Esophagus muscularis mucosa (tissue), 4 donors: ENCODE measurements around the gene CDC6. TPM values are rescaled to one million over a fixed set of nuclear protein-coding genes. Genes with fewer than 3 reads are reported as not detected.

Experiments used
- DNase-seq: peaks from one replicate; pipeline ENCODE4 v3.0.0-alpha.2; 2017; ENCODE audit errors: extremely low spot score
- H3K27ac ChIP-seq, 4 donors: fragments of 200-600 bp; sonication (generic); replicated peaks in 1 of 4; 1 replicate in 3 of 4; 2 replicates in 1 of 4; pipeline ENCODE4 v1.5.1; 2016 to 2019; ENCODE audit warnings: mild to moderate bottlenecking in 1 of 4
- H3K27me3 ChIP-seq, 4 donors: fragments of 200-600 bp; sonication (generic); one replicate each; pipeline versions ENCODE4 v1.5.1 to v1.6.0; 2016 to 2019
- H3K36me3 ChIP-seq, 4 donors: fragments of 200-600 bp; sonication (generic); one replicate each; pipeline ENCODE4 v1.5.1; 2016 to 2019
- H3K4me1 ChIP-seq, 4 donors: fragments of 200-600 bp; sonication (generic); one replicate each; pipeline ENCODE4 v1.5.1; 2016 to 2019
- H3K4me3 ChIP-seq, 4 donors: fragments of 200-600 bp; sonication (generic); 1 replicate in 2 of 4; 2 replicates in 2 of 4; pipeline ENCODE4 v1.5.1; 2016 to 2019; ENCODE audit warnings: mild to moderate bottlenecking in 4 of 4, moderate library complexity in 1 of 4
- H3K9me3 ChIP-seq, 4 donors: fragments of 200-600 bp; sonication (generic); 1 replicate in 3 of 4; 2 replicates in 1 of 4; pipeline ENCODE4 v1.5.1; 2016 to 2019
- CTCF ChIP-seq, 3 experiments: fragments of 200-600 bp in 2 of 3; fragments of 450-650 bp in 1 of 3; sonication (generic) in 2 of 3; IDR thresholded peaks; one replicate each; pipeline ENCODE4 v1.5.1; 2017 to 2019; ENCODE audit warnings: antibody characterized with exemption in 3 of 3, mild to moderate bottlenecking in 2 of 3, moderate library complexity in 1 of 3
- EP300 ChIP-seq: sonication (generic); formaldehyde crosslinking; IDR thresholded peaks from one replicate; pipeline ENCODE4 v1.6.1; 2017; ENCODE audit warnings: antibody characterized with exemption
- POLR2A ChIP-seq: fragments of 450-650 bp; IDR thresholded peaks from one replicate; pipeline ENCODE4 v1.6.1; 2017; ENCODE audit warnings: antibody characterized with exemption, moderate library complexity, mild to moderate bottlenecking, low read depth
- POLR2AphosphoS5 ChIP-seq, 2 donors: sonication (generic); formaldehyde crosslinking; IDR thresholded peaks; one replicate each; pipeline ENCODE4 v1.6.1; 2017; ENCODE audit warnings: antibody characterized with exemption in 2 of 2
- WGBS: methylation state at CpG from one replicate; pipeline ENCODE4 v1.1.5; 2018; 5-methylcytosine and 5-hydroxymethylcytosine counted together
- intact Hi-C: fragments of 100-400 bp; cut with DNase I; formaldehyde crosslinking; loops from one replicate; pipeline ENCODE4 v1.15.1; 2023
- total RNA-seq, 4 donors: library from RNA; depleted of rRNA; stranded (reverse); fragments of >200 nt; gene quantifications; one replicate each; pipeline versions ENCODE4 v1.1.0 to v1.2.1, GENCODE V29; 2016

Gene CDC6
- total RNA-seq, 4 donors from 2014 or later = 0.32 to 0.83 (median 0.44) TPM

GRCh38 chr17:40343219-40344119 lies 55.8 kb downstream of the CDC6 start:
- no peaks in the 10 kb centered on the region for H3K9me3 ChIP-seq
- intact Hi-C loops = loop anchor here (2.0 kb wide), 1 partner anchor 27 kb away; no protein-coding TSS in a partner anchor
- peak overlapping the region; percentile 87 to 97 (median 92) for H3K4me3 ChIP-seq
- no peak for TF ChIP-seq POLR2AphosphoS5 (IDR thresholded peaks at IDR 0.05)
- no peak for TF ChIP-seq POLR2A
- no peak for TF ChIP-seq CTCF (IDR thresholded peaks at IDR 0.05)
- no peak for TF ChIP-seq EP300
- peaks cover 66 to 87% (median 84%) of the 10 kb centered on the region in 4 donors for H3K4me1 ChIP-seq
- no peaks in the 10 kb centered on the region for H3K27me3 ChIP-seq
- no peak for DNase-seq
- 28% methylated on average over 7 of the region's 15 CpGs for WGBS
- H3K36me3 ChIP-seq = peaks cover 0 to 4% (median 1%) of the 10 kb centered on the region in 4 donors
- peak overlapping the region; percentile 96 to 98 (median 96) for H3K27ac ChIP-seq

GRCh38 chr17:40344421-40345160 lies 56.9 kb downstream of the CDC6 start:
- H3K4me3 ChIP-seq = peak overlapping the region; percentile 87 to 97 (median 92)
- H3K27me3 ChIP-seq = no peaks in the 10 kb centered on the region
- peak overlapping the region; percentile 96 to 98 (median 96) for H3K27ac ChIP-seq
- H3K36me3 ChIP-seq = peaks cover 0 to 14% (median 12%) of the 10 kb centered on the region in 4 donors
- H3K4me1 ChIP-seq = peaks cover 66 to 87% (median 84%) of the 10 kb centered on the region in 4 donors
- intact Hi-C loops = no loop called here
- TF ChIP-seq POLR2A (no peak), CTCF (IDR thresholded peaks at IDR 0.05) (no peak), EP300 (no peak), POLR2AphosphoS5 (IDR thresholded peaks at IDR 0.05) (no peak)
- WGBS = 50% methylated on average over 4 of the region's 7 CpGs
- DNase-seq = no peak
- no peaks in the 10 kb centered on the region for H3K9me3 ChIP-seq

GRCh38 chr17:40345161-40345993 lies 57.7 kb downstream of the CDC6 start:
- intact Hi-C loops = no loop called here
- peak overlapping the region; percentile 96 to 98 (median 96) for H3K27ac ChIP-seq
- peaks cover 66 to 87% (median 84%) of the 10 kb centered on the region in 4 donors for H3K4me1 ChIP-seq
- H3K36me3 ChIP-seq = peaks cover 0 to 22% (median 20%) of the 10 kb centered on the region in 4 donors
- no peaks in the 10 kb centered on the region for H3K27me3 ChIP-seq
- no peak for DNase-seq
- 0% methylated on average over 10 of the region's 45 CpGs for WGBS
- H3K4me3 ChIP-seq = peak overlapping the region; percentile 87 to 97 (median 92)
- no peaks in the 10 kb centered on the region for H3K9me3 ChIP-seq
- TF ChIP-seq POLR2A (no peak), CTCF (IDR thresholded peaks at IDR 0.05) (no peak), EP300 (no peak), POLR2AphosphoS5 (IDR thresholded peaks at IDR 0.05) (peak; percentile 43 to 64)

- Histone ChIP-seq H3K4me1 (peaks cover 67 to 87% (median 85%) of the 10 kb centered on the region in 4 donors), H3K27me3 (no peaks in the 10 kb centered on the region), H3K27ac (peak overlapping the region; percentile 96 to 98 (median 96)), H3K36me3 (peaks cover 0 to 30% (median 28%) of the 10 kb centered on the region in 4 donors), H3K4me3 (peak overlapping the region; percentile 87 to 97 (median 92)), H3K9me3 (no peaks in the 10 kb centered on the region)
- DNase-seq = no peak
- WGBS = 34% methylated on average over 11 of the region's 11 CpGs
- TF ChIP-seq POLR2A (no peak), EP300 (no peak), CTCF (IDR thresholded peaks at IDR 0.05) (no peak)
- intact Hi-C loops = no loop called here
Observed at GRCh38 chr17:40345994-40346764, 58.5 kb downstream of the CDC6 start.
